AG10803 (cell line): Measurements from ENCODE around the gene DPP4.

Experiments used
- DNase-seq: peaks from one replicate; pipeline ENCODE4 v3.0.0; 2010; ENCODE audit warnings: low read depth
- H3K4me3 ChIP-seq: 2 replicates; pipeline ENCODE4 v1.5.1; 2011; ENCODE audit warnings: mild to moderate bottlenecking, low read length, control low read depth
- CTCF ChIP-seq: conservative IDR thresholded peaks from 2 replicates; pipeline ENCODE4 v1.5.1; 2011; ENCODE audit warnings: mild to moderate bottlenecking, low read length, control low read depth, inconsistent platforms

Gene DPP4

DNA sequence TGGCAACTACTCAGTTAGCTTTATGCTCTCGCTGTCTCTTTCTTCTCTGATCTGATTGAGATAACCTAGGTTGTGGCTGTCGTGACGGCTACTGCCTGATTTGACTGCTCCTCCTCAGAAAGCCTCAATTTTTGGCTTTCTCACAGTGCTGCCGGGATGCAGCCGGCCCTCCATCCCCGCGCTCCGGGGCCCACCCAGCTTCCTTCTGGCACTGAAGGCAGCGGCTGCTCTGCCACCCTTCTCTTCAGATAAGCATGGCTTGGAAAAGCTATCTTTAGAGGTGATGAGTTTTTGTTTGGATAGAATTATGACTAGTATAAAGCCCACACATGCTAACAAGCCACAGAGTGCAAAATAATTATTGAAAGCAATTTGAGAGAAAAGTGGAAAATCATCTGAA lies 102.5 kb downstream of the DPP4 start:
- DNase-seq = no peak
- H3K4me3 ChIP-seq = no peak overlapping the region
- TF ChIP-seq CTCF = no peak

DNA sequence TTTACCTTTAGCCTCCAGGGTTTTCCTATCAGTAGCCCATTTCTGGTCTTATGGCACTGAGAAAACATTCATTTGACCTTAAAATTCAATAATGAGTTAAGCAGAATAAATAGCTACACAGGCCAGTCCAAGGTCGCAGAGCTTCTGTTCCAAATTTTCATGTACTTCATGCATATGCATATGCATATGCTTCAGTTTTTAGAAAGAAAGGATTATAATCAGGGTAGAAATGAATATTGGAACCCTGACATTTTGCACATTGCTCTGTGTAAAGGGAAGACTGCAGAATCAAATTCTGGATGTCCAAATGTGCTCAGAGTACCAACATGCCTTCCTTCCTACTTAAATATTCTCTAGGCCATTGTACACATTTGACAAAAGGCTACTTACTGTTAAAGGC lies 104.9 kb downstream of the DPP4 start:
- TF ChIP-seq CTCF = no peak
- DNase-seq = no peak
- H3K4me3 ChIP-seq = no peak overlapping the region

DNA sequence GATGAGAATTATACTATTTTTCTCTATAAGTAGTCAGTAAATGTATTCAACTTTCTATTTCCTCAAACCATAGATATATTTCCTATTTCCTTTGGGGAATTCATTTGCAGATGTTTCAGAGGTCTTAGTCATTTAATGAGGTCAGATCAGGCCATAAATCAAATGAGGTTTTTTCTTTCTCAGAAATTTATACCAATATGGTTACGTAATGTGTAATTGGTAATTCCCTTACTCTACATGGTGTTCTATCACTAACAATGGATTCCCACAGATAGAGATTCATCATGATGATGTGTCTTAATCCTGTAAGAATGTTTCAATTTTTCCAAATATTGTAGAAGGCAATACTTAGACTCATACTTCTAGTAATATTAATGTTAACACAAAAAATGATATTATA lies 108.0 kb downstream of the DPP4 start:
- peak; percentile 30 for DNase-seq
- no peak for TF ChIP-seq CTCF
- no peak overlapping the region for H3K4me3 ChIP-seq

- no peak for DNase-seq
- H3K4me3 ChIP-seq = no peak overlapping the region
- no peak for TF ChIP-seq CTCF
Measured at GRCh38 chr2:161964160-161964559, 109.9 kb downstream of the DPP4 start.

DNA sequence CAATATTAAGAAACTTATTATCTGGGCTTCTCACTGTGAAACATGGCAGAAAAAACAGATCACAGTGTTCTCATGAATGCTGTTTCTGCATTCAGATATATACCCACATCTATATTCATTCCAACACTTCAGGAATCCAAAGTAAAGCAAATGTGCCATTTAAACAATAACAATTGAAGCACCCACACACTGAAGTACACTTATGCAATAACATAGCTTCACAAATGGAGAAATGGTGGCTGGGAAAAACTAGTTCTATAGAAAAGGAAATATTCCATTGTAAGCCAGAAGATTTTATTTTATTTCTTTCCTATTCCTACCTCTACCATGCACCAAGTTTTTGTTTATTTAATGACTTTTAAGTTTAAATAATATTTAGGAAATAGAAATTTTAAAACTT lies 111.9 kb downstream of the DPP4 start:
- TF ChIP-seq CTCF = no peak
- DNase-seq = no peak
- no peak overlapping the region for H3K4me3 ChIP-seq

DNA sequence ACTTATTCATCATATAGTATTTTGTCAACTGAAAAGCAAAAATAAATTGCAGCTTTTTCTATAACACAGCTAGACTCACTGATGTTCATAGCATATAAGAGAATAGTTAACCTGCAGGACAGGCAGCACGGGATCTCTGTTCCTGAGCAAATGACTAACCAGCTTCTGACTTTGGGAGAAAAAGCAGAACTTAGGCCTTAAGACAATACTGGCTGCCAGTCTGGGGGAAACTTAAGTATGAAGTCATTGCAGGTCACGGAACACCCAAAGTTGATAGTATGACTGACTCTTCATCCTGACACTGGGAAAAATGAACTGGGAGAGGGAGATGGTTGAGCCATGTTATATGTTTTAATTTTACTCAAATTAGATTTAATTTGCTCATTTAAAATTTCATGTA lies 113.0 kb downstream of the DPP4 start:
- no peak overlapping the region for H3K4me3 ChIP-seq
- TF ChIP-seq CTCF = no peak
- no peak for DNase-seq

- DNase-seq = no peak
- TF ChIP-seq CTCF = no peak
- no peak overlapping the region for H3K4me3 ChIP-seq
Measured at GRCh38 chr2:161956738-161957137, 117.3 kb downstream of the DPP4 start.
